ENCODE results near the gene ELAVL1.

The ELAVL1 gene

DNA sequence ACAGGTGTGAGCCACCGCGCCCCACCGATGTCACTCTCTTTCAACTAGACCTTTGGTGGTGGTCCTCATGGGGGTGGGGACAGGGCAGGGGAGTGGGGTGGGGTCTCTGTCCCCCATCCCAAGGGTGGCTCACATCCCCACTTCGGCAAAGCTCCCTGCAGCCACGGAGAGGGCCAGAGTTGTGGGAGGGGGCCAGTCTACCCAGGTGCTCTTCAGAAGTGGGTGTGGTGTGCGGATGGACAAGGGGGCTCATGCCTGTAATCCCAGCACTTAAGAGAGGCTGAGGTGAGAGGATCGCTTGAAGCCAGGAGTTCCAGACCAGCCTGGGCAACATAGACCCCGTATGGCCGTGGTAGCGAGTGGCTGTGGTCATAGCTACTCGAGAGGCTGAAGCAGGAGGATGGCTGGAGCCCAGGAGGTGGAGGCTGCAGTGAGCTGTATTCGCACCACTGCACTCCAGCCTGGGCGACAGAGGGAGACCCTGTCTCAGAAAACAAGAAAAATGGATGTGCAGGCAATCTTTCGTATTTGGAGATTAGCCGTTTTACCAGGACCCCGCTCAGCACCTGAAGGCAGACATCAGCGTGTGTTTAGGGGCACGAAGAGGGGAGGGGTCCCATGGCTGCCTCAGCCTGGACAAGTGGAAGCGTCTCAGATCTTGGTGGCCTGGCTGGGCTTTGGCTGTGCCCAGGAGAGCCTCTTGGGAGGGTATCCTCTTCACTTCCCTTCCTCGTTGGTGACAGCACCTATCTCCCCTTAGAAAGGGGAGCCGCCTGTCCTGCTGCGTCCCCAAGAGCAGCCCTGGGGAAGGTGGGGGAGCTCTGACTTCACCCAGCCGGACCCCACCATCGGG is 90.0 kb downstream of the ELAVL1 start:
- DNase-seq (ENCODE audit: low read depth, low spot score): no peak
- Histone ChIP-seq H3K27me3 (ENCODE audit: insufficient read depth, insufficient read length) (peaks cover 36% of the 10 kb centered on the region), H3K9ac (ENCODE audit: insufficient read length, low read depth) (peak overlapping the region; percentile 85), H3K4me3 (ENCODE audit: insufficient read length, low read depth) (peak overlapping the region; percentile 45), H3K36me3 (ENCODE audit: insufficient read depth, insufficient read length, low read length) (peaks cover 24% of the 10 kb centered on the region), H3K4me1 (ENCODE audit: insufficient read depth, insufficient read length) (peaks cover 7% of the 10 kb centered on the region), H3K9me3 (ENCODE audit: insufficient read depth, low read length) (peaks cover 4% of the 10 kb centered on the region; the same call in 1 of the 2 replicates)
- TF ChIP-seq YY1 (IDR thresholded peaks at IDR 0.05; ENCODE audit: insufficient read depth, insufficient read length) (no peak), ZNF274 (IDR thresholded peaks at IDR 0.05; ENCODE audit: low read depth, low read length) (no peak), SUZ12 (IDR thresholded peaks at IDR 0.05; ENCODE audit: extremely low read depth, insufficient read depth, insufficient read length) (no peak)

DNA sequence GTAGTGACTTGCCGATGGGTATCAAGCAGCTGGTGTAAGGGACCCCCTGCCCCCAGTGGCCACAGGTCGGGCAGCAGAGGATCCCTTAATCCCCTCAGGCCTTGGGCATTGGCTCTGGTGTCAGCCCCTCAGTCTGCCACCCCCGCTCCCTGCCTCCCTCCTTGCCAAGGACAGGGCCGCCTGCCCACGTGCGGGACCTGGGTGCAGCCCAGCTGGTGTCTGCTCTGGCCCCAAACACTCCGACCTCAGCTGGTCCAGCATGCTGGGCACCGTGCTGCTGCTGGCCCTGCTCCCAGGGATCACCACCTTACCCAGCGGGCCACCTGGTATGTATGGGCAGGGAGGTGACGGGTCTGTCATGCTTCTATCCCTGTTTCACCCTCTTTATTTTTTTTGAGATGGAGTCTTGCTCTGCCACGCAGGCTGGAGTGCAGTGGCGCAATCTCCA is 90.8 kb downstream of the ELAVL1 start, which contains the start of gene TGFBR3L:
Gene TGFBR3L, plus strand, starts transcription at position 233 of the 448 bp plus-strand sequence.
- H3K4me3 ChIP-seq (ENCODE audit: insufficient read length, low read depth): peak within 1 kb of the TSS; percentile 45
- peaks cover 7% of the 10 kb centered on the region for H3K4me1 ChIP-seq (ENCODE audit: insufficient read depth, insufficient read length)
- TF ChIP-seq SUZ12 (IDR thresholded peaks at IDR 0.05; ENCODE audit: extremely low read depth, insufficient read depth, insufficient read length) (no peak), ZNF274 (IDR thresholded peaks at IDR 0.05; ENCODE audit: low read depth, low read length) (no peak), YY1 (IDR thresholded peaks at IDR 0.05; ENCODE audit: insufficient read depth, insufficient read length) (no peak)
- peaks cover 32% of the 10 kb centered on the region for H3K36me3 ChIP-seq (ENCODE audit: insufficient read depth, insufficient read length, low read length)
- peak within 1 kb of the TSS; percentile 85 for H3K9ac ChIP-seq (ENCODE audit: insufficient read length, low read depth)
- H3K9me3 ChIP-seq (ENCODE audit: insufficient read depth, low read length): peaks cover 4% of the 10 kb centered on the region; the same call in 1 of the 2 replicates
- DNase-seq (ENCODE audit: low read depth, low spot score): no peak
- peaks cover 36% of the 10 kb centered on the region for H3K27me3 ChIP-seq (ENCODE audit: insufficient read depth, insufficient read length)

DNA sequence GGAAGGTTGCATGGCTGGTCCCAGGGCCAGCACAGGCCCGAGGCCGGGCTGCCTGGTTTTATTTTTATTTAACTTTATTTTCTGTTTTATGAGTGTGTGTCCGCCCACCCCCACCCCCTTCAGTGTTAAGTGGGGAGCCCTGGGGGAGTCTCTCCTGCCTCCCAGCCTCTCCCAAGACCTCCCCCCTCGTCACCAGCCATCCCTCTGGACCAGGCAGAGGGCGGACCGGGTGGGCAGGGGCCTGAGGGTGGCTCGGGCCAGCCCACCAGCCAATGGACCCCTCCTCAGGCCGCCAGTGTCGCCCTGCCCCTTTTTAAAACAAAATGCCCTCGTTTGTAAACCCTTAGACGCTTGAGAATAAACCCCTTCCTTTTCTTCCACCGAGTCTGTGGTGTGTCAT is 91.3 kb downstream of the ELAVL1 start:
- H3K36me3 ChIP-seq (ENCODE audit: insufficient read depth, insufficient read length, low read length): peaks cover 35% of the 10 kb centered on the region
- TF ChIP-seq YY1 (IDR thresholded peaks at IDR 0.05; ENCODE audit: insufficient read depth, insufficient read length) (no peak), SUZ12 (IDR thresholded peaks at IDR 0.05; ENCODE audit: extremely low read depth, insufficient read depth, insufficient read length) (no peak), ZNF274 (IDR thresholded peaks at IDR 0.05; ENCODE audit: low read depth, low read length) (no peak)
- DNase-seq (ENCODE audit: low read depth, low spot score): no peak
- H3K4me3 ChIP-seq (ENCODE audit: insufficient read length, low read depth): no peak overlapping the region
- peaks cover 36% of the 10 kb centered on the region for H3K27me3 ChIP-seq (ENCODE audit: insufficient read depth, insufficient read length)
- no peak overlapping the region for H3K9ac ChIP-seq (ENCODE audit: insufficient read length, low read depth)
- peaks cover 4% of the 10 kb centered on the region; the same call in 1 of the 2 replicates for H3K9me3 ChIP-seq (ENCODE audit: insufficient read depth, low read length)
- H3K4me1 ChIP-seq (ENCODE audit: insufficient read depth, insufficient read length): peaks cover 7% of the 10 kb centered on the region

DNA sequence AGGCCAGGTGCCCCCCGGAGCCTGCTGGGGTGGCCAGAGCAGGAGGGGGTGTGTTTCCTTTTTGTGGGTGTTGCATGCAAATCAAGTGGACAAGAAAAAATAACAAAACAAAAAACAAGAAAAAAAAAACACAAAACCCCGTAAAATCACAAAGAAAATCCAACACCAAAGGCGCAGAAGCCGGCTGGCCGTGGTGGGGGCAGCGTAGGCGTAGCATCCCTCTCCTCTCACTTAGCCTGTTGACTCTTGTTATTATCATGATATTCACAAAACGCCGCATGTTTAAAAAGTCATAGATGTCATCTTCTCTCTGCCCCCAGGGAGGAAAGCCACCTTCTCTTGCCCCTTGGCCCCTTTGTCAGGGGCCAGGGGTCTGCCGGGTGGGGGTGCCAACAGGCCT is 91.8 kb downstream of the ELAVL1 start:
- Histone ChIP-seq H3K9me3 (ENCODE audit: insufficient read depth, low read length) (peaks cover 2% of the 10 kb centered on the region; the same call in 1 of the 2 replicates), H3K4me1 (ENCODE audit: insufficient read depth, insufficient read length) (peaks cover 3% of the 10 kb centered on the region), H3K27me3 (ENCODE audit: insufficient read depth, insufficient read length) (peaks cover 33% of the 10 kb centered on the region), H3K36me3 (ENCODE audit: insufficient read depth, insufficient read length, low read length) (peaks cover 35% of the 10 kb centered on the region), H3K9ac (ENCODE audit: insufficient read length, low read depth) (no peak overlapping the region), H3K4me3 (ENCODE audit: insufficient read length, low read depth) (no peak overlapping the region)
- TF ChIP-seq ZNF274 (IDR thresholded peaks at IDR 0.05; ENCODE audit: low read depth, low read length) (no peak), SUZ12 (IDR thresholded peaks at IDR 0.05; ENCODE audit: extremely low read depth, insufficient read depth, insufficient read length) (no peak), YY1 (IDR thresholded peaks at IDR 0.05; ENCODE audit: insufficient read depth, insufficient read length) (no peak)
- DNase-seq (ENCODE audit: low read depth, low spot score): no peak

DNA sequence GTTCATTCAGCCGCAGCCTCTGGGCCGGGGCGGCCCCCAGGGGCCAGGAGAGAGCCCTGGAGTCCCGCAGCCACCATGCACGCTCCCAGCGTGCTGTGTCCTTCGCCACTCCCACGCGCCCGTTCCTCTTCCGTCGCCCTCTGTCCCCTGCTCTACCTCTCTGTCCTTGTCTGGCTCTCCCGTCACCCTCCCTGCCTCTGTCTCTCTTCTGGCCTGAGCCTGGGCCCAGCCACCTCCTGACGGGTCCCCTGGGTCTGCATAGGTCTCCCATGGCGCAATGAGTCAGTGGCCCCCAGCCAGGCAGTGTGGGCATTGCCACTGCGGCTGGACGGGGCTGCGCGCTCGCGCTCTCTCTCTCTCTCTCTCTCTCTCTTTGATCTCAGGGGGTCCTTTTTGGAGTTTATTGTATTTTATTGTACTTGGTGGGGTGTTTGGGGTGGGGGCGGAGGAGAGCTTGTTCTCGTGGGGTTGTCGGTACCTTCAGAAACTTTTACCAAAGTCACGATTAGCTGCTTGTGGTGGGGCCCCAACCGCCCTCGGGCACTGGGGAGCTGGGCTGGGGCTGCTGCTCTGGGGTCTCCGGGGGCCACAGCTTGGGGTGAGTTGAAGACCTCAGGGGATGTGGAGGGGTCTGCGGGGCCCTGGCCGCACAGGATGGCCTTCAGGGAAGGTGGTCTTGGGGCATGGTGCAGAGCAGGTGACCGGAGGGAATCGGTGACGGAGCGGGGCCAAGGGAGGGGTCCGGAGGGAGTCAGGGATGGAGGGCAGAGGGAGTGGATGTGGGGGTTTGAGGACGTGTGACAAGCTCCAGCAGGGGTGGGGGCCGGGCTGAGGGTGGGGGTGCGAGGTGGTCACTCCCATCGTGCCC is 92.5 kb downstream of the ELAVL1 start:
- no peak for DNase-seq (ENCODE audit: low read depth, low spot score)
- no peak overlapping the region for H3K4me3 ChIP-seq (ENCODE audit: insufficient read length, low read depth)
- H3K27me3 ChIP-seq (ENCODE audit: insufficient read depth, insufficient read length): peaks cover 29% of the 10 kb centered on the region
- H3K4me1 ChIP-seq (ENCODE audit: insufficient read depth, insufficient read length): peaks cover 9% of the 10 kb centered on the region
- H3K9ac ChIP-seq (ENCODE audit: insufficient read length, low read depth): no peak overlapping the region
- no peaks in the 10 kb centered on the region for H3K9me3 ChIP-seq (ENCODE audit: insufficient read depth, low read length)
- H3K36me3 ChIP-seq (ENCODE audit: insufficient read depth, insufficient read length, low read length): peaks cover 35% of the 10 kb centered on the region
- TF ChIP-seq ZNF274 (IDR thresholded peaks at IDR 0.05; ENCODE audit: low read depth, low read length) (no peak), YY1 (IDR thresholded peaks at IDR 0.05; ENCODE audit: insufficient read depth, insufficient read length) (no peak), SUZ12 (IDR thresholded peaks at IDR 0.05; ENCODE audit: extremely low read depth, insufficient read depth, insufficient read length) (no peak)

DNA sequence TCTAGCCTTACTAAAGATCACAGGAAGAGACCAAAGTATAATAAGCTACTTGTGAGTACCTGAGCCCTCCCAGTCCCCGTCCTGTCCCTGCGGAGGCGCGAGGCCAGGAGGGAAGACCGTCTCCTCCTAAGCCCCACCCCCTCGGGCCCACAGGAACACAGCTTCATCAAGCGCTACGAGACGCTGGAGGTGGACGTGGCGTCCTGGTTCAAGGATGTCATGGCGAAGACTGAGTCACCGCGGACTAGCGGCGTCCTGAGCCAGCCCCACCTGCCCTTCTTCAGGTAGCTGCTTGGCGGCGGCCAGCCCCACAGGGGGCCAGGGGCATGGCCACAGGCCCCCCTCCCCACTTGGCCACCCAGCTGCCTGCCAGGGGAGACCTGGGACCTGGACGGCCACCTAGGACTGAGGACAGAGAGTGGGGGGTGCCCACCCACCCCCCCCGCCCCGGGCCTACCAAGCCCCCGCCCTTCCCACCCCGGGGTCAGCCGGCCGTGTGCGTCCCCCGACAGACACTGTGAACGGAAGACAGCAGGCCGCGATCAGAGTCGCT is 93.2 kb downstream of the ELAVL1 start:
- no peak for TF ChIP-seq YY1 (IDR thresholded peaks at IDR 0.05; ENCODE audit: insufficient read depth, insufficient read length)
- Histone ChIP-seq H3K4me3 (ENCODE audit: insufficient read length, low read depth) (no peak overlapping the region), H3K36me3 (ENCODE audit: insufficient read depth, insufficient read length, low read length) (peaks cover 37% of the 10 kb centered on the region), H3K27me3 (ENCODE audit: insufficient read depth, insufficient read length) (peaks cover 22% of the 10 kb centered on the region), H3K9ac (ENCODE audit: insufficient read length, low read depth) (no peak overlapping the region), H3K9me3 (ENCODE audit: insufficient read depth, low read length) (no peaks in the 10 kb centered on the region), H3K4me1 (ENCODE audit: insufficient read depth, insufficient read length) (peaks cover 12% of the 10 kb centered on the region)
- no peak for DNase-seq (ENCODE audit: low read depth, low spot score)

Data from NT2/D1 (cell line).